Lung (tissue), 12 donors: Measurements from ENCODE around the gene RIPK4. TPM values are rescaled to one million over a fixed set of nuclear protein-coding genes. Genes with fewer than 3 reads are reported as not detected.

ENCODE experiments used
- ATAC-seq: fragments of 200-7000 bp; cut with Tn5 transposase; one replicate; pipeline ENCODE4 v1.9.1; 2020; ENCODE audit warnings: moderate number of reproducible peaks; ENCODE audit not compliant: insufficient read depth, low FRiP score
- DNase-seq, 3 donors: peaks; one replicate each; pipeline ENCODE4 v3.0.0-alpha.2; 2013 to 2017
- H3K27ac ChIP-seq, 2 donors: one replicate each; pipeline ENCODE4 v1.5.1; 2013; ENCODE audit warnings: mild to moderate bottlenecking in 2 of 2, moderate library complexity in 2 of 2, control low read depth in 1 of 2, inconsistent platforms in 1 of 2, low read depth in 1 of 2, low read length in 1 of 2
- H3K27me3 ChIP-seq, 3 donors: one replicate each; pipeline ENCODE4 v1.5.1; 2013; ENCODE audit warnings: low read length in 2 of 3; ENCODE audit not compliant: control insufficient read depth in 3 of 3, insufficient read depth in 3 of 3
- H3K36me3 ChIP-seq, 4 donors: one replicate each; pipeline ENCODE4 v1.5.1; 2013; ENCODE audit warnings: low read length in 4 of 4, mild to moderate bottlenecking in 1 of 4, moderate library complexity in 1 of 4; ENCODE audit not compliant: control insufficient read depth in 4 of 4, insufficient read depth in 4 of 4
- H3K4me1 ChIP-seq, 5 donors: one replicate each; pipeline ENCODE4 v1.5.1; 2013; ENCODE audit warnings: low read length in 5 of 5, mild to moderate bottlenecking in 2 of 5, moderate library complexity in 1 of 5; ENCODE audit not compliant: control insufficient read depth in 5 of 5, insufficient read depth in 5 of 5
- H3K4me3 ChIP-seq: one replicate; pipeline ENCODE4 v1.5.1; 2013; ENCODE audit warnings: mild to moderate bottlenecking, control low read depth, moderate library complexity
- H3K9ac ChIP-seq, 2 donors: one replicate each; pipeline ENCODE4 v1.5.1; 2013; ENCODE audit warnings: low read length in 2 of 2, control low read depth in 1 of 2; ENCODE audit not compliant: insufficient read depth in 1 of 2
- H3K9me3 ChIP-seq, 4 donors: one replicate each; pipeline ENCODE4 v1.5.1; 2013; ENCODE audit warnings: low read length in 3 of 4, mild to moderate bottlenecking in 1 of 4, moderate library complexity in 1 of 4; ENCODE audit not compliant: control insufficient read depth in 4 of 4, insufficient read depth in 3 of 4
- WGBS, 2 donors: extraction: QIAGEN DNeasy Blood & Tissue Kit; methylation state at CpG; one replicate each; pipeline ENCODE4 v1.1.7; 2013; 5-methylcytosine and 5-hydroxymethylcytosine counted together
- polyA plus RNA-seq, 2 donors: library from polyadenylated mRNA; stranded (reverse); fragments of 200-250 nt; gene quantifications; one replicate each; pipeline ENCODE4 v1.2.1, GENCODE V29; 2013
- total RNA-seq, 2 donors: library from RNA; depleted of rRNA in 1 of 2; stranded (reverse); fragments of >200 nt in 1 of 2; gene quantifications; one replicate each; pipeline ENCODE4 v1.2.1, GENCODE V29; 2014 to 2021
- TF ChIP-seq, protein P1 (sequence below): IDR thresholded peaks from 2 replicates; pipeline ENCODE4 v1.5.1; 2012; ENCODE audit warnings: mild to moderate bottlenecking; ENCODE audit errors: control extremely low read depth, extremely low read depth
- donor health status: control.
- donor health status: control.
- donor health status: Bipolar disorder and iron deficiency.
- donor health status: healthy.
- donor health status: DM: yes; HTN: yes; CAD: no.

Gene RIPK4
- total and polyA plus RNA-seq, 4 donors: 5.0 to 21.6 (median 9.1) TPM

DNA sequence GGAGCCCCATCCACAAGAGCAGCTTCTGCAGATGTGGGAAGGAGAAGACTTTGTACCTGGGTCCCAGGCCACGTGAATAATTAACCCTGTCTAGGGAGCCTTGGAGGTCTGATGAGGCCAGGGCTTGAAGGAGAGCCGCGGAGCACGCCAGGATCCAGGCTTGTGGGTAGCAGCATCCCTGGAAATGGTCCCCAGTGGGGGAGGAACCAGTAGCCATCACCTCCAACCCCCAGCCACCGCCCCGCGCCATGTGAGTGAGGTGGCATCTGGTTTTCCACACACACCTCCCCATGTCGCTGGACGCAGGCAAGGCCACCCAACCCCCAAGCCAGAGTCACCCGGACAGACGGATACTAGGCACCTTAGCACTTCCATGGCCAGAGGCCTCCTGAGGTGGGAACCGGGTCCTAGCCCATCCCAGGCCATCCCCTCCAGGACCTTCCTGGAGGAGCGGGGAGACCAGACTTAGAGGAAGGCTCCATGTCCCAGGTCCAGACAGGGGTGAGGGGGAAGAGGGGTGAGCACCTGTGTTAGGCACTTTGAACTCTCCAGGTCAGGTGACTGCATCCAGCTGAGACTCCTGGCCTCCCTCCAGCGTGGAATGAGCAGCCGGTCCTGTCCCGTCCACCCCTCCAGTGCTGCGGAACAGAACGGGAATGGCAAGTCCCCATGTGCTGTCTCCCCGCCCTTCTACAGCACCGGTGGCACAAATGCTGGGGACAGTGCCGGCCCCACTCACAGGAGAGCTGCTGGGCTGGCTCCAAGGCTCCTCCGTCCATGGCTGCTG lies 53.2 kb downstream of the RIPK4 start:
- no peaks in the 10 kb centered on the region for H3K36me3 ChIP-seq
- DNase-seq (peak in 1 of 3 donors; percentile 22), ATAC-seq (no peak)
- peaks cover 0 to 4% (median 0%) of the 10 kb centered on the region in 5 donors for H3K4me1 ChIP-seq
- H3K27me3 ChIP-seq: peaks cover 0 to 40% (median 25%) of the 10 kb centered on the region in 3 donors
- H3K9ac ChIP-seq: no peak overlapping the region
- peaks cover 0 to 9% (median 0%) of the 10 kb centered on the region in 4 donors for H3K9me3 ChIP-seq
- 77 to 83% methylated on average over 22 of the region's 22 CpGs for WGBS, 2 donors
- H3K27ac ChIP-seq: no peak overlapping the region
- no peak overlapping the region for H3K4me3 ChIP-seq
- TF ChIP-seq, protein P1, sequence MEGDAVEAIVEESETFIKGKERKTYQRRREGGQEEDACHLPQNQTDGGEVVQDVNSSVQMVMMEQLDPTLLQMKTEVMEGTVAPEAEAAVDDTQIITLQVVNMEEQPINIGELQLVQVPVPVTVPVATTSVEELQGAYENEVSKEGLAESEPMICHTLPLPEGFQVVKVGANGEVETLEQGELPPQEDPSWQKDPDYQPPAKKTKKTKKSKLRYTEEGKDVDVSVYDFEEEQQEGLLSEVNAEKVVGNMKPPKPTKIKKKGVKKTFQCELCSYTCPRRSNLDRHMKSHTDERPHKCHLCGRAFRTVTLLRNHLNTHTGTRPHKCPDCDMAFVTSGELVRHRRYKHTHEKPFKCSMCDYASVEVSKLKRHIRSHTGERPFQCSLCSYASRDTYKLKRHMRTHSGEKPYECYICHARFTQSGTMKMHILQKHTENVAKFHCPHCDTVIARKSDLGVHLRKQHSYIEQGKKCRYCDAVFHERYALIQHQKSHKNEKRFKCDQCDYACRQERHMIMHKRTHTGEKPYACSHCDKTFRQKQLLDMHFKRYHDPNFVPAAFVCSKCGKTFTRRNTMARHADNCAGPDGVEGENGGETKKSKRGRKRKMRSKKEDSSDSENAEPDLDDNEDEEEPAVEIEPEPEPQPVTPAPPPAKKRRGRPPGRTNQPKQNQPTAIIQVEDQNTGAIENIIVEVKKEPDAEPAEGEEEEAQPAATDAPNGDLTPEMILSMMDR: no peak

DNA sequence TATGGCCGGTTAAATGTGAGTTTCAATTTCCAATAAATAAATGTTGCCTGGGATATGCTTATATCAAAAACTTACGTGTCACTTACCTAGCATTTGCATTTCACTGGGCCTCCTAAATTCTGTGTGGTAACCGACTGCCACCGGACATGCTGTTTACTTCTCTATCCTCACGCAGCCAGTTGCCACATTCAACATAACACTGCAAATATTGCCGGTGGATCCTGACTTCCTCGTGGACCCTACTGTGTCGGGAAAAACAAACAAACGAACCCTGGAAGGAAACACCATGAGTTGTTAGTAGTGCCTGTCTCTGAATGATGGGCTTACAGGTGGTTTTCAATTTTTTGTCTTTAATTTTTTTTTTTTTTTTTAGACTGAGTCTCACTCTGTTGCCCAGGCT lies 54.1 kb downstream of the RIPK4 start:
- Histone ChIP-seq H3K4me3 (no peak overlapping the region), H3K9me3 (peaks cover 0 to 9% (median 0%) of the 10 kb centered on the region in 4 donors), H3K4me1 (peaks cover 0 to 4% (median 0%) of the 10 kb centered on the region in 5 donors), H3K27me3 (peaks cover 0 to 40% (median 25%) of the 10 kb centered on the region in 3 donors), H3K36me3 (no peaks in the 10 kb centered on the region), H3K9ac (no peak overlapping the region), H3K27ac (no peak overlapping the region)
- 13 to 25% methylated on average over 9 of the region's 9 CpGs for WGBS, 2 donors
- no peak for ATAC-seq
- TF ChIP-seq, protein P1: no peak
- DNase-seq: peak in 2 of 3 donors; percentile 8 to 11

DNA sequence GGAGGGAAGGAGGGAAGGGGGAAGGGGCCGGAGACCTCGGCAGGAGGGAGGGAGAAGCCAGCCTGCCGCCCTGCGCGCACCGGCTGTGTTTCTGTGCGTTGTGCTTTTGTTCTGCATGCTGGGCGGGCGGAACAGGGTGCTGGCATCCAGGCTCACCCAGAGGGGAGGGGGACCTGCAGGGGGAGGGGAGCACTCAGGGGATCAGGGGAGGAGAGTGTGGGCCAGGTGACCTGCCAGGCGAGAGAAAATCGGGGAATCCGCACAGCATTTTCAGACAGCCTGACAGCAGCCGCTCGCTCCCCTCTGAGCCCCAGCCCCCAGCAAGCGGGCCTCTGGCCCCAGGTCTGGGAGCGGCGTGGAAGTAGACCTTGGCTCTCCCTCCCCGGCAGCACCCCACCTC lies 54.7 kb downstream of the RIPK4 start:
- DNase-seq (peak; percentile 11 to 61 (median 48)), ATAC-seq (no peak)
- Histone ChIP-seq H3K4me1 (peaks cover 0 to 4% (median 0%) of the 10 kb centered on the region in 5 donors), H3K9ac (no peak overlapping the region), H3K9me3 (peaks cover 0 to 9% (median 0%) of the 10 kb centered on the region in 4 donors), H3K36me3 (no peaks in the 10 kb centered on the region), H3K4me3 (no peak overlapping the region), H3K27ac (no peak overlapping the region), H3K27me3 (peaks cover 0 to 40% (median 25%) of the 10 kb centered on the region in 3 donors)
- whole genome bisulfite sequencing, 2 donors: 24 to 27% methylated on average over 16 to 18 of the region's 18 CpGs
- TF ChIP-seq, protein P1: no peak
